ENCODE results near the gene PRDM2.

DNA sequence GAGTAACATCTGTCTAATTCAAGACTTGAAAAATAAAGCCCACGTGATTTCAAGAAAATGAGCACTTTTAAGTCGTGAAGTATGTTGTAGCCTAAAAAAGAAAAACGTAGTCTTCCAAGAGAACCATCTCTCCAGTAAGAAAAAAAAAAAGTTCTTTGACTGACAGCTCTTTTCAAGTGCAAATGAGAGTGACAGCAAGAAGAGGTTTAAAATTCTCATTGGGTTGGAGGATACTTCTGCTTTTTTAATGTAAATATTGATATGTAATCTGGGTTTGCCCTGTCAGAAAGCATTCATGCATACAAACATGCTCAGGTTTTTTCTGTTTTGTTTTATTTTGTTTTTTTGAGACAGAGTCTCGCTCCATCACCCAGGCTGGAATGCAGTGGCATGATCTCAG, 32.3 kb upstream of the PRDM2 start:
- no peak for TF ChIP-seq EZH2phosphoT487 (IDR thresholded peaks at IDR 0.05; ENCODE audit: low read depth, severe bottlenecking, unreplicated experiment)
- TF ChIP-seq CTCF (IDR thresholded peaks at IDR 0.05; ENCODE audit: poor library complexity) = no peak
